HG03460 (cell line): ENCODE results near the gene SNX30.

Experiments
- ATAC-seq: cut with Tn5 transposase; IDR thresholded peaks from one replicate; pipeline ENCODE4 v1.9.1; 2021; ENCODE audit not compliant: unreplicated experiment

SNX30 gene

GRCh38 chr9:112819635-112820496 is 69.3 kb downstream of the SNX30 start:
- ATAC-seq, result peak; percentile 58

GRCh38 chr9:112820881-112821280 is 70.3 kb downstream of the SNX30 start:
- ATAC-seq, result no peak

GRCh38 chr9:112822618-112823017 is 72.1 kb downstream of the SNX30 start:
- no peak for ATAC-seq

GRCh38 chr9:112823257-112823656 is 72.7 kb downstream of the SNX30 start:
- ATAC-seq, result no peak

GRCh38 chr9:112831281-112831851 is 80.8 kb downstream of the SNX30 start:
- ATAC-seq, result no peak

GRCh38 chr9:112831969-112832368 is 81.4 kb downstream of the SNX30 start:
- no peak for ATAC-seq

- ATAC-seq, result no peak
Observed at GRCh38 chr9:112833081-112833480, 82.5 kb downstream of the SNX30 start.

- ATAC-seq, result no peak
Observed at GRCh38 chr9:112836394-112836793, 85.8 kb downstream of the SNX30 start.

- no peak for ATAC-seq
Observed at GRCh38 chr9:112838342-112838741, 87.8 kb downstream of the SNX30 start.

GRCh38 chr9:112839331-112839730 is 88.8 kb downstream of the SNX30 start:
- ATAC-seq, result no peak

GRCh38 chr9:112841261-112841660 is 90.7 kb downstream of the SNX30 start:
- ATAC-seq, result no peak

- no peak for ATAC-seq
Observed at GRCh38 chr9:112842555-112842954, 92.0 kb downstream of the SNX30 start.

- ATAC-seq, result peak; percentile 94
Observed at GRCh38 chr9:112844771-112845542, 94.4 kb downstream of the SNX30 start.

GRCh38 chr9:112846528-112847488 is 96.2 kb downstream of the SNX30 start:
- no peak for ATAC-seq

- no peak for ATAC-seq
Observed at GRCh38 chr9:112848316-112849151, 98.0 kb downstream of the SNX30 start.

GRCh38 chr9:112849363-112849922 is 98.9 kb downstream of the SNX30 start:
- no peak for ATAC-seq

GRCh38 chr9:112850840-112851239 is 100.3 kb downstream of the SNX30 start:
- no peak for ATAC-seq

- ATAC-seq, result no peak
Observed at GRCh38 chr9:112852741-112853504, 102.4 kb downstream of the SNX30 start.
